ENCODE data around the gene PLPP1. TPM values are rescaled to one million over a fixed set of nuclear protein-coding genes. Genes with fewer than 3 reads are reported as not detected.
A peak's percentile ranks its signal among the peaks of the same experiment; 100 is the strongest.

PLPP1 gene
- total and polyA plus RNA-seq, 2 experiments from 2014 or later, result 39.1 to 97.1 TPM

- no peak for TF ChIP-seq ZNF462 (CRISPR knock-in tag; IDR thresholded peaks at IDR 0.05)
These were observed 82.8 kb downstream of the PLPP1 start (continued) for GRCh38 chr5:55451976-55452375.

DNA sequence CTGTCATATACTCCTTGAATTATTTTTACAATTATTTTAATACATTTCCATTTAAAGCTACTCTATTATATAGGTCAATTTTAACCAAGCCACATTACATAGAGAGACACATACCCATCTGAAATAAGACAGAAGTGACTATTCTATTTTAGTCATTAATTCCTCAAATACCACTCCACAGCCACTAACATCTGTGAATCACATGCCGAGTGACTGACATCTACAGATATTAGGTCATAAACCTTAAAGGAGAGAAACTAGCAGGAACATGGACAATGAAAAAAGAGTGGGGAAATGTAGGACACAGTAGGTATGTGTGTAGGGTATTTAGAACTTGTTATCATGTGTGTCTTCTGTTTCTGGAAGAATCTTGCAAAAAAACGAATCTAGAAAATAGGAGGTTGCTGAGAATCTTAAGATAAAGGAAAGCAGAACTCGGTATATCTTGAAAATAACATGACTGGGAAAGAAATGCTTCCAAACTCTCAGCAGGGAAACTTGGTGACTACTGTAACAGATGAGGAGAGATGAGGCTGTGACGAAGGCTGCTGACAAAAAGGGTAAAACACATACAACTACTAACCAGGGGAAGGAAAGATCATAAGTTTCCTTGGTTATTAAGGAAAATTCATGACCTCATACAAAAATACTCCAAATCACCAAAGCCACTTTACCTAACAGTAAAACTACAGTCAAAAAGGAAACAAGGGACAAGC is 84.6 kb downstream of the PLPP1 start:
- Histone ChIP-seq H3K79me2 (replicated peaks; ENCODE audit: insufficient read depth) (peaks cover 60% of the 10 kb centered on the region), H3F3A (replicated peaks; ENCODE audit: low read depth) (no peaks in the 10 kb centered on the region), H4K20me1 (replicated peaks; ENCODE audit: insufficient read depth) (no peaks in the 10 kb centered on the region), H2AFZ (no peak overlapping the region), H3K4me2 (no peak overlapping the region), H3K4me1 (ENCODE audit: insufficient read depth) (peaks cover 27% of the 10 kb centered on the region), H3K36me3 (ENCODE audit: insufficient read depth) (no peaks in the 10 kb centered on the region), H3K9me2 (ENCODE audit: insufficient read depth) (0 out of 2 replicates have a peak, but pooled peaks cover 4% of the 10 kb centered on the region), H3K27me3 (ENCODE audit: insufficient read depth) (no peaks in the 10 kb centered on the region), H3K27ac (ENCODE audit: low read depth) (peak overlapping the region; percentile 40; the same call in 1 of the 2 replicates), H3K4me3 (no peak overlapping the region)
- Mint-ChIP-seq H3K4me1 (peaks cover 28% of the 10 kb centered on the region), H3K27me3 (ENCODE audit: insufficient read depth, low read depth, poor library complexity) (peaks cover 2% of the 10 kb centered on the region), H3K4me3 (no peak overlapping the region), H3K36me3 (ENCODE audit: low read depth) (peaks cover 14% of the 10 kb centered on the region), H3K27ac (peak overlapping the region; percentile 59), H3K9me3 (no peaks in the 10 kb centered on the region)
- no peak for DNase-seq (ENCODE audit: low spot score)
- no peak for ATAC-seq
- TF ChIP-seq POLR2AphosphoS5 (IDR thresholded peaks at IDR 0.05; ENCODE audit: low read depth), result no peak
- TF ChIP-seq JUNB (IDR thresholded peaks at IDR 0.05; ENCODE audit: unreplicated experiment), result no peak
- no peak for TF ChIP-seq EZH2phosphoT487 (IDR thresholded peaks at IDR 0.05; ENCODE audit: unreplicated experiment)
- TF ChIP-seq CTCF (conservative IDR thresholded peaks at IDR 0.05; ENCODE audit: low read depth in 2 of 2), result no peak
- TF ChIP-seq ZNF462 (CRISPR knock-in tag; IDR thresholded peaks at IDR 0.05), result no peak
- no peak for TF ChIP-seq EZH2 (IDR thresholded peaks at IDR 0.05; ENCODE audit: low read depth, unreplicated experiment)
- no peak for TF ChIP-seq STAT1 (IDR thresholded peaks at IDR 0.05; ENCODE audit: unreplicated experiment)
